Naive thymus-derived CD8-positive, alpha-beta T cell (primary cell): Measurements from ENCODE around the gene FGFR2. TPM values are rescaled to one million over a fixed set of nuclear protein-coding genes. Genes with fewer than 3 reads are reported as not detected.

ENCODE experiments used
- ATAC-seq, 2 donors: fragments of 150-1000 bp; cut with Tn5 transposase in 1 of 2; sonication (Bioruptor Pico), chemical (Tn5 transposase) in 1 of 2; 1 replicate in 1 of 2; 2 replicates in 1 of 2; pipeline ENCODE4 v1.10.0; 2021; ENCODE audit warnings: mild to moderate bottlenecking in 2 of 2, moderate library complexity in 2 of 2
- POLR2A ChIA-PET: fragments of 350-600 bp; sonication (Branson Sonifier 250); formaldehyde crosslinking; loops from one replicate; lab custom pipeline; 2021; ENCODE audit warnings: antibody characterized with exemption; lab: Charles Lee
- DNase-seq, 10 donors: peaks; one replicate each; pipeline versions ENCODE4 v3.0.0 to v3.0.0-alpha.2; 2020 to 2022
- H3K27ac Mint-ChIP-seq, 10 donors: one replicate each; pipeline ENCODE4 v1.8.0; 2020 to 2022; ENCODE audit warnings: mild to moderate bottlenecking in 10 of 10, mixed read lengths in 10 of 10, moderate library complexity in 4 of 10, inconsistent platforms in 1 of 10
- H3K27me3 Mint-ChIP-seq, 5 donors: one replicate each; pipeline ENCODE4 v1.8.0; 2021 to 2022; ENCODE audit warnings: mixed read lengths in 5 of 5
- H3K36me3 Mint-ChIP-seq, 3 donors: one replicate each; pipeline ENCODE4 v1.8.0; 2020 to 2022; ENCODE audit warnings: mixed read lengths in 3 of 3, mild to moderate bottlenecking in 2 of 3, inconsistent platforms in 1 of 3
- H3K4me1 Mint-ChIP-seq, 4 donors: one replicate each; pipeline ENCODE4 v1.8.0; 2021 to 2022; ENCODE audit warnings: mixed read lengths in 4 of 4
- H3K4me3 Mint-ChIP-seq, 10 donors: one replicate each; pipeline ENCODE4 v1.8.0; 2020 to 2022; ENCODE audit warnings: mild to moderate bottlenecking in 10 of 10, mixed read lengths in 10 of 10, moderate library complexity in 6 of 10, inconsistent platforms in 1 of 10
- H3K9me3 Mint-ChIP-seq, 9 donors: one replicate each; pipeline ENCODE4 v1.8.0; 2020 to 2022; ENCODE audit warnings: mixed read lengths in 9 of 9, mild to moderate bottlenecking in 3 of 9, inconsistent platforms in 1 of 9, moderate library complexity in 1 of 9
- polyA plus RNA-seq, 3 donors: library from polyadenylated mRNA; unstranded; fragments of 300-500 nt; fragmentation: Illumina TruSeq; gene quantifications; one replicate each; pipeline ENCODE4 v1.2.3, GENCODE V29; 2021
- total RNA-seq, 8 experiments: library from RNA in 2 of 8; stranded (reverse) in 2 of 8; gene quantifications; one replicate each; pipeline ENCODE4 v1.2.3 and lab custom pipeline; 2021 to 2026

Gene FGFR2
- total and polyA plus RNA-seq, 5 experiments from 2014 or later: 0.28 TPM; not detected in 4

GRCh38 chr10:121457729-121458128, 140.5 kb downstream of the FGFR2 start:
- DNase-seq (no peak), ATAC-seq (no peak)
- Mint-ChIP-seq H3K9me3 (peaks cover 0 to 19% (median 2%) of the 10 kb centered on the region in 9 donors), H3K4me1 (peaks cover 0 to 2% (median 0%) of the 10 kb centered on the region in 4 donors), H3K27me3 (peaks cover 0 to 16% (median 1%) of the 10 kb centered on the region in 5 donors), H3K4me3 (no peak overlapping the region), H3K27ac (no peak overlapping the region), H3K36me3 (no peaks in the 10 kb centered on the region)
- POLR2A ChIA-PET: no interaction called here

- POLR2A ChIA-PET: no interaction called here
- Mint-ChIP-seq H3K4me3 (no peak overlapping the region), H3K36me3 (no peaks in the 10 kb centered on the region), H3K27me3 (peaks cover 0 to 13% (median 1%) of the 10 kb centered on the region in 5 donors), H3K27ac (no peak overlapping the region), H3K4me1 (peaks cover 0 to 2% (median 0%) of the 10 kb centered on the region in 4 donors), H3K9me3 (peaks cover 0 to 19% (median 2%) of the 10 kb centered on the region in 9 donors)
- DNase-seq (no peak), ATAC-seq (no peak)
These were observed 142.9 kb downstream of the FGFR2 start for GRCh38 chr10:121455377-121455776.

DNA sequence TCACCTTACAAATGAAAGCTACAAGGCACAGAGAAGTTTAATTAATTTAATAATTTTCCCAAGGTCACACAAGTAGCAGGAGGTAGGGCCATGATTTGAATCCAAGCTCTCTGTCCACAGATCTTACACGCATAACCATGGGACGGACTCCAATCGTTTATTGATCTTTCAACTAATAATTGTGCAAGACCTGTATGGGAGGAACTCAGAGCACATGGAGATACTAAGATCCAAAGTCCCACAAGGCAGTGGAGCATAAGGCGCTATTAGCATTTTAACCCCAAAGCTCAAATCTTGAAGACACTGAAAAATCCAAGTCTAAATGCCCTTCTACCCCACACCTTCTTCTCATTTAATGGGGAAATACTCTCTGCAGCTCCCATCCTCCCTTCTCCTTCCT, 143.5 kb downstream of the FGFR2 start:
- Mint-ChIP-seq H3K4me1 (peaks cover 0 to 2% (median 0%) of the 10 kb centered on the region in 4 donors), H3K9me3 (peaks cover 0 to 19% (median 2%) of the 10 kb centered on the region in 9 donors), H3K36me3 (no peaks in the 10 kb centered on the region), H3K4me3 (no peak overlapping the region), H3K27me3 (peaks cover 0 to 13% (median 1%) of the 10 kb centered on the region in 5 donors), H3K27ac (peak overlapping the region in 1 of 10 donors; percentile 18)
- DNase-seq (no peak), ATAC-seq (no peak)
- POLR2A ChIA-PET: no interaction called here

GRCh38 chr10:121453160-121453559, 145.1 kb downstream of the FGFR2 start:
- Mint-ChIP-seq H3K36me3 (no peaks in the 10 kb centered on the region), H3K9me3 (peaks cover 0 to 19% (median 2%) of the 10 kb centered on the region in 9 donors), H3K27ac (no peak overlapping the region), H3K4me1 (no peaks in the 10 kb centered on the region), H3K27me3 (peaks cover 0 to 3% (median 1%) of the 10 kb centered on the region in 5 donors), H3K4me3 (no peak overlapping the region)
- ATAC-seq: no peak
- no peak for DNase-seq
- POLR2A ChIA-PET: no interaction called here

GRCh38 chr10:121452581-121452980, 145.7 kb downstream of the FGFR2 start:
- peaks cover 0 to 19% (median 2%) of the 10 kb centered on the region in 9 donors for H3K9me3 Mint-ChIP-seq
- H3K27me3 Mint-ChIP-seq: peaks cover 0 to 3% (median 1%) of the 10 kb centered on the region in 5 donors
- H3K36me3 Mint-ChIP-seq: no peaks in the 10 kb centered on the region
- DNase-seq: no peak
- no peak overlapping the region for H3K4me3 Mint-ChIP-seq
- no peak for ATAC-seq
- H3K4me1 Mint-ChIP-seq: no peaks in the 10 kb centered on the region
- peak overlapping the region in 1 of 10 donors; percentile 58 for H3K27ac Mint-ChIP-seq
- POLR2A ChIA-PET: no interaction called here

DNA sequence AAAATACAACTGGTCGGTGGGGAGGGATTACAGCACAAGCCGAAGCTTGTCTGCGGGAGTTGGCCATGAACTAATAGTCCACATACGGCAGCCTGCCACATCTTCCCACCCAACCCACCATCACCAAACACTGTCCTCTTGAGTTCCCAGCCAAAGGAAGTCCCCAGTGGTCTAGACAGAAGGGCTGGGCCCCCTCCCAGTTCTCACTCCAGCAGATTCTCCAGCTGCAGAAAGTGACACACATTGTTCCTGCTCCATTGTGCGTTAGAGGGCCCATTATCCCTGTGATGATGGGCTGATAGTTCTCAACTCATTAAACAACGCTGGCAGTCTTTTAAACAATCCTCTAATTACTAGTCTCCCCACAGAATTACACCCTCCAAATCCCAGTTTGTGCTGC, 148.0 kb downstream of the FGFR2 start:
- Mint-ChIP-seq H3K27ac (no peak overlapping the region), H3K4me3 (no peak overlapping the region), H3K4me1 (no peaks in the 10 kb centered on the region), H3K27me3 (peaks cover 0 to 4% (median 0%) of the 10 kb centered on the region in 5 donors), H3K9me3 (peaks cover 0 to 10% (median 0%) of the 10 kb centered on the region in 9 donors), H3K36me3 (no peaks in the 10 kb centered on the region)
- DNase-seq: no peak
- POLR2A ChIA-PET: no interaction called here
- ATAC-seq: no peak

DNA sequence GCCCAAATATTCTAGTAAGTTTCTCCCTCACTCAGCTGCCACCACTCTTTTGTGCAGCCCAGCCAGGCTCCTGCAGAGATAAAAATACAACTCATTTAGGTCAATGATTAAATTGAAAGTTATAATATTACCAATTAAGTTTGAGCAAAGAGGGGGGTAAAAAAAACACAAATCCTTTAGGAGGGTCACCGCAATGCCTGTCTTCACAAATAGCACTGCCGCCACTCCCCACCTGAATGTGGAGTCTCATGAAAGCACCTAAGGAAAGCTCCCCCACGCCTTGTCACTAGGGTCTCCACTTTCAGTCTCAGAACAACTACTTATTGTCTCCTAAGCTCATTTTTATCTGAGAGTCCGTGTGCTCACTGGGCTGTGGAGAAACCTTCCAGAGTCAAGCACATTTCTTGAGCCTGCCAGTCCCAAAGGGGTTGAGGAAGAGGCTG, 148.7 kb downstream of the FGFR2 start:
- H3K4me3 Mint-ChIP-seq: no peak overlapping the region
- no peak overlapping the region for H3K27ac Mint-ChIP-seq
- H3K4me1 Mint-ChIP-seq: no peaks in the 10 kb centered on the region
- DNase-seq (no peak), ATAC-seq (no peak)
- H3K36me3 Mint-ChIP-seq: no peaks in the 10 kb centered on the region
- POLR2A ChIA-PET: no interaction called here
- peaks cover 0 to 10% (median 0%) of the 10 kb centered on the region in 9 donors for H3K9me3 Mint-ChIP-seq
- peaks cover 0 to 4% (median 0%) of the 10 kb centered on the region in 5 donors for H3K27me3 Mint-ChIP-seq

- DNase-seq: no peak
- Mint-ChIP-seq H3K36me3 (no peaks in the 10 kb centered on the region), H3K4me1 (no peaks in the 10 kb centered on the region), H3K27ac (no peak overlapping the region), H3K4me3 (no peak overlapping the region), H3K27me3 (peaks cover 0 to 4% (median 0%) of the 10 kb centered on the region in 5 donors), H3K9me3 (peaks cover 0 to 10% (median 0%) of the 10 kb centered on the region in 9 donors)
- POLR2A ChIA-PET: no interaction called here
- no peak for ATAC-seq
These were observed 149.3 kb downstream of the FGFR2 start for GRCh38 chr10:121448766-121449421.

GRCh38 chr10:121444520-121445165, 153.6 kb downstream of the FGFR2 start:
- ATAC-seq (no peak), DNase-seq (no peak)
- Mint-ChIP-seq H3K9me3 (peaks cover 0 to 2% (median 0%) of the 10 kb centered on the region in 9 donors), H3K27me3 (peaks cover 0 to 4% (median 0%) of the 10 kb centered on the region in 5 donors), H3K4me3 (no peak overlapping the region), H3K27ac (no peak overlapping the region), H3K36me3 (no peaks in the 10 kb centered on the region), H3K4me1 (no peaks in the 10 kb centered on the region)
- POLR2A ChIA-PET: no interaction called here

DNA sequence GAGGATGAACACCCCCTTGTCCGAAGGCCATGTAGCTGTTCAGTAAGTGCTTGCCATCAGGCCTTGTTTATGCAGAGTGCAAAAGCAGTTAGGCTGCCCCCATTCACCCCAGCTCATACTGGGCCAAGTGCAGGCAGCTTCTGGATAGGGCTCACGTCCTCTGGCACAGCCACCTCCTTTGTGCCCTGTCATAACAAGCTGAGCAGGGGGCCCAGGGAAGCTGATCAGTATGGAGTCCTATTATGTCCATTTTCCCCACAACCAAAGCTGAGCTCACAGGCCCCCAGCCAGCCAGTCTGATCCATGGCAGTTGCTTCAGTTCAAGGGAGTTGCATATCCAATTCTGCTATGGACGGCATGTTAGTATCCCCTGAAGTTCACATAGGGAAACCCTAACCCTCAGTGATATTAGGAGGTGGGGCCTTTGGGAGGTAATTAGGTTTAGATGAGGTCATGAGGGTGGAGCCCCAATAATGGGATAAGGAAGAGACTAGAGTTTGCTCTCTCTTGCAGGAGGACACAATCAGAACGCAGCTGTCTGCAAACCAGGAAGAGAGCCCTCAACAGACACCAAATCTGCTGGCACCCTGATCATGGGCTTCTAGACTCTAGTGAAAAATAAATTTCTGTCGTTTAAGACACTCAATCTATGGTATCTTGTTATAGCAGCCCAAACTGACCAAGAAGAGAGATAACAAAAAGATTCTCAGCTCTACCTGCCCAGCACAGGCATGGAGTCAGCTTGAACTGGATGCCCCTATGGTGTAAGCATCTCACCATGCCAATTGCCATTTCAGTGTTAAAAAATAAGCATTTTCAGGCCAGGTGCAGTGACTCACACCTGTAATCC, 155.9 kb downstream of the FGFR2 start:
- H3K27ac Mint-ChIP-seq: no peak overlapping the region

GRCh38 chr10:121440461-121440860, 157.8 kb downstream of the FGFR2 start:
- H3K4me3 Mint-ChIP-seq: no peak overlapping the region
- POLR2A ChIA-PET: no interaction called here

More for the DNA sequence above, 155.9 kb downstream of the FGFR2 start:
- peaks cover 0 to 2% (median 0%) of the 10 kb centered on the region in 9 donors for H3K9me3 Mint-ChIP-seq
- H3K27me3 Mint-ChIP-seq: peaks cover 0 to 7% (median 0%) of the 10 kb centered on the region in 5 donors
- POLR2A ChIA-PET: no interaction called here
- H3K4me1 Mint-ChIP-seq: no peaks in the 10 kb centered on the region
- no peak overlapping the region for H3K4me3 Mint-ChIP-seq
- DNase-seq (no peak), ATAC-seq (no peak)
- no peaks in the 10 kb centered on the region for H3K36me3 Mint-ChIP-seq

DNA sequence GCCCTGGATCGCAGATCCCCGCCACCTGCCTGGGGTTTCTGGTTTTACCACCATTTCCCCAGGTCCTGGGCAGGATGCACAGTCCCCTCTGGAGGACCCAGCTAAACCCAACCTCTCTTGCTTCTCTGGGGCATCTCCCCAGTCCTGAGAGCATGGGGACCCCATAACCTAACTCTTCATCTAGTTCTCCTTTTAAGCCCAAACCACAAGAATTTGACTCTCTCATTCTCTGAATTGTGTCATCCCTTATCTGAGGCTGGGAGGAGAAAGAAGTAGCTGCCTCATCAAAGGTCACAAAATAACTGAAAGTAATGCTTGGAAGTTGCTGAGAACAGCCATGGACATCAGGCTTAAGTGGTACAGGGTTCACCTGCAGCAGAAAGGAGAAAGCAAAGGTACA, 159.9 kb downstream of the FGFR2 start:
- H3K4me3 Mint-ChIP-seq: no peak overlapping the region
- ATAC-seq: no peak
- POLR2A ChIA-PET: no interaction called here
- H3K27ac Mint-ChIP-seq: no peak overlapping the region
- peaks cover 0 to 2% (median 0%) of the 10 kb centered on the region in 9 donors for H3K9me3 Mint-ChIP-seq
- H3K4me1 Mint-ChIP-seq: no peaks in the 10 kb centered on the region
- no peak for DNase-seq
- no peaks in the 10 kb centered on the region for H3K36me3 Mint-ChIP-seq
- H3K27me3 Mint-ChIP-seq: peaks cover 0 to 3% (median 0%) of the 10 kb centered on the region in 5 donors

More at GRCh38 chr10:121440461-121440860, 157.8 kb downstream of the FGFR2 start:
- no peaks in the 10 kb centered on the region for H3K4me1 Mint-ChIP-seq
- no peaks in the 10 kb centered on the region for H3K36me3 Mint-ChIP-seq
- peaks cover 0 to 3% (median 0%) of the 10 kb centered on the region in 5 donors for H3K27me3 Mint-ChIP-seq
- DNase-seq (no peak), ATAC-seq (no peak)
- H3K9me3 Mint-ChIP-seq: no peaks in the 10 kb centered on the region
- no peak overlapping the region for H3K27ac Mint-ChIP-seq
